ENCODE results near the gene KRTAP5-8.

GRCh38 chr11:71551711-71552110 is 13.9 kb downstream of the KRTAP5-8 start:
- TF ChIP-seq, protein P1, sequence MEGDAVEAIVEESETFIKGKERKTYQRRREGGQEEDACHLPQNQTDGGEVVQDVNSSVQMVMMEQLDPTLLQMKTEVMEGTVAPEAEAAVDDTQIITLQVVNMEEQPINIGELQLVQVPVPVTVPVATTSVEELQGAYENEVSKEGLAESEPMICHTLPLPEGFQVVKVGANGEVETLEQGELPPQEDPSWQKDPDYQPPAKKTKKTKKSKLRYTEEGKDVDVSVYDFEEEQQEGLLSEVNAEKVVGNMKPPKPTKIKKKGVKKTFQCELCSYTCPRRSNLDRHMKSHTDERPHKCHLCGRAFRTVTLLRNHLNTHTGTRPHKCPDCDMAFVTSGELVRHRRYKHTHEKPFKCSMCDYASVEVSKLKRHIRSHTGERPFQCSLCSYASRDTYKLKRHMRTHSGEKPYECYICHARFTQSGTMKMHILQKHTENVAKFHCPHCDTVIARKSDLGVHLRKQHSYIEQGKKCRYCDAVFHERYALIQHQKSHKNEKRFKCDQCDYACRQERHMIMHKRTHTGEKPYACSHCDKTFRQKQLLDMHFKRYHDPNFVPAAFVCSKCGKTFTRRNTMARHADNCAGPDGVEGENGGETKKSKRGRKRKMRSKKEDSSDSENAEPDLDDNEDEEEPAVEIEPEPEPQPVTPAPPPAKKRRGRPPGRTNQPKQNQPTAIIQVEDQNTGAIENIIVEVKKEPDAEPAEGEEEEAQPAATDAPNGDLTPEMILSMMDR (conservative IDR thresholded peaks at IDR 0.05; ENCODE audit: low read depth in 2 of 2), result no peak
- TF ChIP-seq EZH2 (IDR thresholded peaks at IDR 0.05; ENCODE audit: low read depth, unreplicated experiment) (no peak), REST (IDR thresholded peaks at IDR 0.05; ENCODE audit: unreplicated experiment) (no peak), POLR2AphosphoS5 (IDR thresholded peaks at IDR 0.05; ENCODE audit: low read depth) (no peak), EZH2phosphoT487 (IDR thresholded peaks at IDR 0.05; ENCODE audit: unreplicated experiment) (no peak), ZNF114 (CRISPR knock-in tag; IDR thresholded peaks at IDR 0.05) (no peak), JUNB (IDR thresholded peaks at IDR 0.05; ENCODE audit: unreplicated experiment) (no peak), CREB1 (CRISPR knock-in tag; IDR thresholded peaks at IDR 0.05; ENCODE audit: low read depth) (no peak)
